K562 (cell line): ENCODE results near the gene BCO2. TPM values are rescaled to one million over a fixed set of nuclear protein-coding genes. Genes with fewer than 3 reads are reported as not detected.

Experiments used
- BACH1 ChIP-seq: fragments of 200-800 bp; sonication (Bioruptor generic); IDR thresholded peaks from 2 replicates; pipeline ENCODE4 v1.6.1; 2016; ENCODE audit warnings: missing genetic modification characterization, missing compliant biosample characterization
- C11orf30 ChIP-seq: fragments of 450-650 bp; IDR thresholded peaks from 2 replicates; pipeline ENCODE4 v1.6.1; 2016; ENCODE audit warnings: low read depth, mild to moderate bottlenecking
- E4F1 ChIP-seq: fragments of 250-450 bp; sonication (Bioruptor Pico); IDR thresholded peaks from 2 replicates; pipeline ENCODE4 v1.5.0; 2021; ENCODE audit warnings: mild to moderate bottlenecking, borderline replicate concordance
- EP300 ChIP-seq: IDR thresholded peaks from 2 replicates; pipeline ENCODE4 v1.6.1; 2012; ENCODE audit warnings: low read length, improper control_type of control experiment
- GATA2 ChIP-seq: sonication (generic); formaldehyde crosslinking; IDR thresholded peaks from 2 replicates; pipeline ENCODE4 v1.4.0; 2020; ENCODE audit warnings: mild to moderate bottlenecking, missing genetic modification reagents
- GATAD2A ChIP-seq: fragments of 450-650 bp; IDR thresholded peaks from 2 replicates; pipeline ENCODE4 v1.6.1; 2017
- NCOR1 ChIP-seq: fragments of 450-650 bp; IDR thresholded peaks from 2 replicates; pipeline ENCODE4 v1.6.1; 2016; ENCODE audit warnings: mild to moderate bottlenecking, moderate library complexity
- NONO ChIP-seq, 2 experiments: fragments of 200-400 bp in 1 of 2; fragments of 450-650 bp in 1 of 2; formaldehyde crosslinking in 1 of 2; IDR thresholded peaks; 2 replicates each; pipeline ENCODE4 v1.6.1; 2017; ENCODE audit warnings: low read depth in 2 of 2, mild to moderate bottlenecking in 2 of 2, moderate library complexity in 2 of 2, low read length in 1 of 2
- NR2C1 ChIP-seq, 2 experiments: fragments of 450-650 bp; IDR thresholded peaks; 2 replicates each; pipeline ENCODE4 v1.6.1; 2017; ENCODE audit warnings: mild to moderate bottlenecking in 2 of 2, antibody characterized with exemption in 1 of 2, inconsistent platforms in 1 of 2, missing compliant biosample characterization in 1 of 2, missing genetic modification characterization in 1 of 2
- PRDM10 ChIP-seq: fragments of 450-650 bp; IDR thresholded peaks from 2 replicates; pipeline ENCODE4 v1.6.1; 2018; ENCODE audit not compliant: partially characterized antibody
- SREBF1 ChIP-seq: fragments of 150-350 bp; IDR thresholded peaks from 2 replicates; pipeline ENCODE4 v1.6.1; 2014; ENCODE audit warnings: antibody characterized with exemption, low read depth, low read length, borderline replicate concordance
- ZFP30 ChIP-seq: fragments of 250-450 bp; sonication (Bioruptor Pico); IDR thresholded peaks from 2 replicates; pipeline ENCODE4 v1.8.0; 2022; ENCODE audit warnings: moderate library complexity, mild to moderate bottlenecking, inconsistent platforms, borderline replicate concordance
- ZNF23 ChIP-seq: fragments of 250-450 bp; sonication (Bioruptor Pico); IDR thresholded peaks from 2 replicates; pipeline ENCODE4 v1.4.0; 2020; ENCODE audit warnings: mild to moderate bottlenecking
- ZNF263 ChIP-seq: sonication (generic); formaldehyde crosslinking; IDR thresholded peaks from 2 replicates; pipeline ENCODE4 v1.8.0; 2022; ENCODE audit warnings: mild to moderate bottlenecking, missing genetic modification reagents, borderline replicate concordance
- ZNF3 ChIP-seq: fragments of 250-450 bp; sonication (Bioruptor Pico); IDR thresholded peaks from 2 replicates; pipeline ENCODE4 v1.5.0; 2021; ENCODE audit warnings: mild to moderate bottlenecking, moderate library complexity
- ZNF384 ChIP-seq: IDR thresholded peaks from 2 replicates; pipeline ENCODE4 v1.6.1; 2012; ENCODE audit warnings: low read depth, low read length, improper control_type of control experiment
- ZNF586 ChIP-seq: fragments of 450-650 bp; formaldehyde crosslinking; conservative IDR thresholded peaks from 2 replicates; pipeline ENCODE4 v1.4.0; 2020; ENCODE audit warnings: mild to moderate bottlenecking, moderate library complexity
- ZNF668 ChIP-seq: fragments of 250-450 bp; sonication (Bioruptor Pico); IDR thresholded peaks from 2 replicates; pipeline ENCODE4 v1.8.0; 2022; ENCODE audit warnings: mild to moderate bottlenecking, inconsistent platforms
- polyA plus RNA-seq, 8 experiments: library from polyadenylated mRNA; depleted of rRNA in 4 of 8; stranded (reverse) in 5 of 8; unstranded in 3 of 8; fragments of >200 nt; fragmentation: Nextera tagmentation in 2 of 8; fragmentation: Illumina TruSeq in 1 of 8; extraction: Ambion mirVana in 2 of 8; extraction: Trizol in 1 of 8; gene quantifications; 2 replicates each; pipeline versions ENCODE4 v1.2.1 to v1.2.3, GENCODE V29; 2011 to 2014; ENCODE audit warnings: inconsistent platforms in 1 of 8, missing spikeins in 1 of 8
- total RNA-seq, 7 experiments: library from RNA; depleted of rRNA in 6 of 7; stranded (reverse); fragments of >200 nt in 6 of 7; fragmentation: Illumina TruSeq in 2 of 7; extraction: Trizol in 2 of 7; gene quantifications; 2 replicates each; pipeline versions ENCODE4 v1.2.1 to v1.2.3, GENCODE V29; 2011 to 2021; ENCODE audit warnings: low replicate concordance in 1 of 7

Gene BCO2
- total and polyA plus RNA-seq, 9 of the 15 experiments (the other 6 are each of a cell fraction or from before 2014, with no cell fraction given) = 0.21 to 1.0 (median 0.47) TPM; not detected in 1

- TF ChIP-seq ZFP30 (CRISPR knock-in tag) (no peak), EP300 (no peak), ZNF668 (no peak), ZNF384 (no peak), PRDM10 (peak; percentile 71), NR2C1 (IDR thresholded peaks at IDR 0.05) (no peak), NR2C1 (tag; IDR thresholded peaks at IDR 0.05) (no peak), SREBF1 (no peak), ZNF23 (CRISPR knock-in tag) (no peak), E4F1 (CRISPR knock-in tag) (no peak), NCOR1 (no peak), ZNF3 (CRISPR knock-in tag) (no peak), BACH1 (no peak), NONO (IDR thresholded peaks at IDR 0.05; ENCODE audit: low read depth in 2 of 2, low read length in 1 of 2) (0 out of 4 replicates have a peak, but pooled peaks of 1 of the 2 experiments have one; percentile 43), ZNF263 (CRISPR knock-in tag) (peak; percentile 94), GATAD2A (no peak), ZNF586 (CRISPR knock-in tag) (no peak), GATA2 (CRISPR knock-in tag) (no peak), C11orf30 (no peak)
These were observed 50.9 kb downstream of the BCO2 start, which contains the start of gene PTS (continued) for GRCh38 chr11:112226062-112226830.
